GM18511 (cell line): ENCODE measurements around the gene R3HDM4.
"Not testable (repeated sequence)": the region's sequence is repeated elsewhere in the genome, so short reads cannot be mapped to it uniquely, and the experiment has no call there.

Experiments
- ATAC-seq: cut with Tn5 transposase; IDR thresholded peaks from one replicate; pipeline ENCODE4 v1.9.1; 2021; ENCODE audit warnings: mild to moderate bottlenecking, moderate library complexity; ENCODE audit not compliant: unreplicated experiment

Gene R3HDM4

DNA sequence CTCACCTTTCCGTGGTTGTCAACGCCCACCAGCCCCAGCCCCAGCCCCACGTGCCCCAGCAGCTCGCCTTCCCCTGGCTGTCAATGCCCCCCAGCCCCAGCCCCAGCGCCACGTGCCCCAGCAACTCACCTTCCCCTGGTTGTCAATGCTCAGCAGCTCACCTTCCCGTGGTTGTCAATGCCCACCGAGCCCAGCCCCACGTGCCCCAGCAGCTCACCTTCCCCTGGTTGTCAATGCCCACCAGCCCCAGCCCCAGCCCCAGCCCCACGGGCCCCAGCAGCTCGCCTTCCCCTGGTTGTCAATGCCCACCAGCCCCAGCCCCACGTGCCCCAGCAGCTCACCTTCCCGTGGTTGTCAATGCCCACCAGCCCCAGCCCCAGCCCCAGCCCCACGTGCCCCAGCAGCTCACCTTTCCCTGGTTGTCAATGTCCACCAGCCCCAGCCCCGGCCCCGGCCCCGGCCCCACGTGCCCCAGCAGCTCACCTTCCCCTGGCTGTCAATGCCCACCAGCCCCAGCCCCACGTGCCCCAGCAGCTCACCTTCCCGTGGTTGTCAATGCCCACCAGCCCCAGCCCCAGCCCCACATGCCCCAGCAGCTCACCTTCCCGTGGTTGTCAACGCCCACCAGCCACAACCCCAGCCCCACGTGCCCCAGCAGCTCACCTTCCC, 34.9 kb downstream of the R3HDM4 start:
- not testable (repeated sequence) for ATAC-seq

DNA sequence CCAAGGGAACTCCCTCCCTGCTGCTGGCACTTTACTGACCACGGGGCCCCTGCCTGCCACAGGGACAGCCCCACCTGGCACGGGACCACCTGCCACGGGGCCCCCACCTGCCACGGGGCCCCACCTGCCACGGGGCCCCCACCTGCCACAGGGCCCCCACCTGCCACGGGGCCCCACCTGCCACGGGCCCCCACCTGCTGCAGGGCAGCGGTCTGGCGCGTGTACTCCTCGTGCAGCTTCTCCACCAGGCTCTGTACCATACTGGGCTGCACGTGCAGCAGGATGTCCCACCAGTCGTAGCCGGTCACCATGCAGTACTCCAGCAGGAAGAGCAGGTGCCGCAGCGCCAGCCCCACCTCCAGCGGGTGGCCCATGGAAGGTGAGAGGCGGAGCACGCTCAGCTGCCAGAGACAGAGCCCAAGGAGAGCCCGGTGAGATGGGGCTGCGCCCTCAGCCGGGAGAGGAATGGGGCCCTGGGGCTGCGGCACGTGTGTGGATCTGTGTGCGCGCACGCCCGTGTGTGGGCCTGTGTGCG, 36.2 kb downstream of the R3HDM4 start:
- ATAC-seq, result no peak

DNA sequence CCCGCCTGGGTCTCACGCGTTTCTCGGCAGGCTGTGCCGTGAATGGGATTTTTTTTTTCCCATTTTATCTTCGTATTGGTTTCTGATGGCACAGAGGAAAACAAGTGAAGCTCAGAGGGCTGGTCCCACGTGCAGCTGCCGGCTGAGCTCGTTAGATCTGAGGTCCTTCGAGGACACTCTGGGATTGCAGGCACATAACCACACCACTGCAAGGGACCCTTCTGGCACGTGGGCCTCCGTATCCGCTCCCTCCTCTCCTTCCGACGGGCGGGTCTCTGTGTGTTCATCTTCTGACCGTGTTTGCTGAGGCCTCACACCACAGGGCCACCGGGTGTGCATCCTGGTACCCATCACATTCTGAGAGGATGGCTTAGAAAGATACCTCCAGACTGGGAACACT, 36.9 kb downstream of the R3HDM4 start:
- ATAC-seq, result no peak

DNA sequence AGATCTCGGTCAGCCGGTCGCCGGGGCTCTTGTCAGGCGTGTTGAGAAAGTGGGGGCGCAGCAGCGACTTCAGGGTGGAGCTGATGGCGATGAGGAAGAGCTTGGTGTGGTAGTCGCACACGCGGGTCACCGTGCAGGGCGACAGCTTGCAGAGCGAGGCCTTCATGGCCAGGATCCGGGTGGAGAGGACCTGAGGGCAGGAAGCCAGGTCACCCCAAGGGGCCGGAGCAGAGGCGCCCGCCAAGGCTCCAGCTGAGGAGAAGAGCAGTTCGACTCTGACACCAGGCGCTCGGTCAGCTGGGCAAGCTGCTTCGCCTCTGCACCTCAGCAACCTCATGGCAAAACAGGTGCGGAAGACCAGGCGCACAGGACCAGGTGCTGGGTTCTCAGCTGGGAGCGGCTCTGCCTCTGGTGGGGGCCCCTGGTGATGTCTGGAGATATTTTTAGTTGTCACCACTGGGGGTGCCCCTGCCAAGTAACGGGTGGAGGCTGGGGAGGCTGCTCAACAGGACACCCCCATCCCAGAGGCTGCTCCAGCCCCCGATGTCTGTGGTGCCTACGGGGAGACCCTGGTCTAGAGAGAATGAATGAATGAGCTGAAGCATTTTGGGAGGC, 37.6 kb downstream of the R3HDM4 start:
- ATAC-seq, result no peak

DNA sequence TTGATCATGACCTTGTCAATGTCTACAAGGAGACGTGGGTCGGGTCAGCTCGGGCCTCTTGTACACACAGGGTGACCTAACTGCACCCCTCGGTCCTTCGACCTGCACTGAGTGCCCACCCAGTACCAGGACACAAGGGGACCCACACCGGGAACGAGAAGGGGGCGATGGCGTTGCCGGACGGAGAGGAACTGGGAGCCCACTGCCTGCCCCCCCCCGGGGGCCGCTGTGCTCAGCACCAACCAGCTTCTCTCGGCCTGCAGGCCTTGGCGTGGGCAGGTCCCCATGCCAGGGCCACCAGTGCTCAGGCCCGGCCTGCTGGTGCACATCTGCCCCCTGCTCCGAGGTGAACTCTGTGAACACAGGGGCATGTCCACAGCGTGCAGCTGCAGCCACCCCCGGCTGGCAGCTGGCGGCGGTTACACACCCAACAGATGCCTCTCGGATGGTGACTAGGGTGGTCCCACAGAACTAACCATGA, 39.4 kb downstream of the R3HDM4 start:
- no peak for ATAC-seq

DNA sequence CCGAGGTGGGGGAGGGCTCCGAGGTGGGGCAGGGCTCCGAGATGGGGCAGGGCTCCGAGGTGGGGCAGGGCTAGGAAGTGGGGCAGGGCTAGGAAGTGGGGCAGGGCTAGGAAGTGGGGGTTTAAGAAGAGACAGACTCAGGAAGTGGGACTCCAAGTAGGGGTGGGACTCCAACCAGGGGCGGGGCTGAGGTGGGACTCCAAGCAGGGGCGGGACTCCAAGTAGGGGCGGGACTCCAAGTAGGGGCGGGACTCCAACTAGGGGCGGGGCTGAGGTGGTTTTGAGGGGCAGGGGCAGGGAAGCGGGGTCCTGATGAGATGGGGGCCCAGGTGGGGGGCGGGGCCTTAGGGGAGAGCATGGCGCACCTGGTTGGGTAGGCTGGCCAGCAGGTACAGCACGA, 39.9 kb downstream of the R3HDM4 start:
- ATAC-seq, result no peak

DNA sequence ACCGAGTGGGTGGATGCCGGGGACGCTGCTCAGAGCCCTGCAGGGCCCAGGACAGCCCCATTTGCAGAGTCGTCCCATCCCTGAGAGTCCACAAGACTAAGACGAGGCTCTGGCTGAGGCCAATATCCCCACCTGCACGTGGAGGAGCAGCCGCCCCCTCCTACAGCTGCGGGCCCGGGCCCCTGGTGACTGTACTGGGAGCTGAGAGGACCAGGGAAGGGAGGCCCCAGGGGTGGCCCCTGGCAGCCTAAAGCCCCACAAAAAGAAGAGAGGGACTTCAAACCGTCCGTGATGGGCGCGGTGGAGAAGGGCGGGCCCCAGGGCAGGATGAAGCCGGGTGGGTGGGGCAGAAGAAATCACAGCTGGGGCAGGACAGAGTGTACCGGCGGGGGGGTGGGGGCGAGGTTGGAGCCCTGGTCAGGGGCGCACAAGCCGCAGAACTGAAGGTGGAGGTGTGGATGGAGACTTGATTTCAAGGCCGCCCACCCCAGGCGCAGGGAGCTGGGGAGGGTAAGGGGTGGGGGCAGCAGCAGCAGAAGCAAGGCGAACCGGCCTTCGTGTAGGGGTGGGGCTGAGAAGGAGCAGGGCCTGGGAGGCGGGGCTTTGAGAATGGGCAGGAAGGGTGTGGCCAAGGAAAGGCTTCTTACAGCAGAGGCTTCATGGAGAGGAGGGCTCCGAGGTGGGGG, 40.6 kb downstream of the R3HDM4 start:
- ATAC-seq, result peak; percentile 49

DNA sequence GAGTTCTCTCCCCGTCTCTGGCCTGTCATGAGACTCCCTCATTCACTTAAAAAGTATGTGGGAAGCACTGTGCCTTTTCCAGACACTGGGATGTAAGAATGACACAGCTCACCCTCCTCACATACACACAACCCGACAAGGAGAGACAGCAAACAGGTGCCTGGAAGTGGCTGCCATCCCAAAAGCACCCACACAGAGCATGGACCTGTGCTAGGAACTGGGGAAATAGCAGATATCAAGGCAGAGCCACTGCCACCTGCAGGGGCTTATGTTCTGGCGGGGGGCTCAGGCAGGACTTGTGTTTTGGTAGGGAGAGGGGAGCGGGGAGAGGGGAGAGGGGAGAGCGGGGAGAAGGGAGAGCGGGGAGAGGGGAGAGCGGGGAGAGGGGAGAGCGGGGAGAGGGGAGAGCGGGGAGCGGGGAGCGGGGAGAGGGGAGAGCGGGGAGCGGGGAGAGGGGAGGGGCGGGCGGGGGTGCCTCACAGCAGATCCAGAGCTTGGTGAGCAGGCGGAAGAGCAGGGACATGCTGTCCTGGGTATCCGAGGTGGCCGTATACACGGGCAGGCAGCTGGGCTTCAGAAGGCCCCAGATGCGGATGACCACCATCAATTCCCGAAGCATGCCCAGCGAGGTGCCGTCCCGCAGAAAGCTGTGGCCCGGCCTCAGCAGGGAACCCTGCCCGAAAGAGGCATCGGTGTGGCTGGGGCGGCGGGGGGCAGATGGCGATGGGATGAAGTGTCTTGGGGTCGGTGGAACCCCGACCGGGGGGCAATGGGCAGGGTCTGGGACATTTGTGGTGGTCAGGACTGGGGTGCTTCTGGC, 41.4 kb downstream of the R3HDM4 start:
- no peak for ATAC-seq

DNA sequence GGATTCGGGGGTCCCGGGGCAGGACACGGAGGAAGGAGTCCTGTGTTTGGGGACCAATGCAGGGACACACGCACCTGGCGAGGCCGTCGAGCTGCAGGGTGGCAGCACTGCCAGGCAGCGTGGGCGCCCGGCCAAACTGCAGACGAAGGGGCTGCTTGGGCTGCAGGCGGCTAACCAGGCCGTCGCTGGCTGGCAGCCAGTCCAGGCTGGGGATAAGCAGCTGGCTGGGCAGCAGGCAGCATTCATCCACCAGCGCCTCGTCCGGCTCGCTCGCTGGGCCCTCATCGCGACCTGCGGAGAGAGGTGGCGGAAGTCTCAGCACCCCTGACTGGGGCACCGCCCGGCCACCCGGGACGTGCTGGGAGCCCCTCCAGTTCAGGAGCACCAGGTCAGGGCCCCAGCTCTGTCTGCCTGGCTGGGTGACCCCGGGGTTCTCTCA, 42.0 kb downstream of the R3HDM4 start:
- no peak for ATAC-seq

DNA sequence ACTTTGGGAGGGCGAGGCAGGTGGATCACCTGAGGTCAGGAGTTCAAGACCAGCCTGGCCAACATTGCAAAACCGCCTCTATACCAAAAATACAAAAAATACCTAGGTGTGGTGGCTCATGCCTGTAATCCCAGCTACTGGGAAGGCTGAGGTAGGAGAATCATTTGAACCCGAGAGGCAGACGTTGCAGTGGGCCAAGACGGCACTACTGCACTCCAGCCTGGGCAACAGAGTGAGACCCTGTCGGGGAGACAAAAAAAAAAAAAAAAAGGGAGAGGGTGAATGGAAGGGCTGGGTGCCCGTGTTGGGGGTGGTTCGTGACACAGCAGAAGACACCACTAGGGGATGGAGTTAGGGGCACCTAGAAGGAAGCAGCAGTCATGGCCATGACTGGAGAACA, 42.7 kb downstream of the R3HDM4 start:
- no peak for ATAC-seq

DNA sequence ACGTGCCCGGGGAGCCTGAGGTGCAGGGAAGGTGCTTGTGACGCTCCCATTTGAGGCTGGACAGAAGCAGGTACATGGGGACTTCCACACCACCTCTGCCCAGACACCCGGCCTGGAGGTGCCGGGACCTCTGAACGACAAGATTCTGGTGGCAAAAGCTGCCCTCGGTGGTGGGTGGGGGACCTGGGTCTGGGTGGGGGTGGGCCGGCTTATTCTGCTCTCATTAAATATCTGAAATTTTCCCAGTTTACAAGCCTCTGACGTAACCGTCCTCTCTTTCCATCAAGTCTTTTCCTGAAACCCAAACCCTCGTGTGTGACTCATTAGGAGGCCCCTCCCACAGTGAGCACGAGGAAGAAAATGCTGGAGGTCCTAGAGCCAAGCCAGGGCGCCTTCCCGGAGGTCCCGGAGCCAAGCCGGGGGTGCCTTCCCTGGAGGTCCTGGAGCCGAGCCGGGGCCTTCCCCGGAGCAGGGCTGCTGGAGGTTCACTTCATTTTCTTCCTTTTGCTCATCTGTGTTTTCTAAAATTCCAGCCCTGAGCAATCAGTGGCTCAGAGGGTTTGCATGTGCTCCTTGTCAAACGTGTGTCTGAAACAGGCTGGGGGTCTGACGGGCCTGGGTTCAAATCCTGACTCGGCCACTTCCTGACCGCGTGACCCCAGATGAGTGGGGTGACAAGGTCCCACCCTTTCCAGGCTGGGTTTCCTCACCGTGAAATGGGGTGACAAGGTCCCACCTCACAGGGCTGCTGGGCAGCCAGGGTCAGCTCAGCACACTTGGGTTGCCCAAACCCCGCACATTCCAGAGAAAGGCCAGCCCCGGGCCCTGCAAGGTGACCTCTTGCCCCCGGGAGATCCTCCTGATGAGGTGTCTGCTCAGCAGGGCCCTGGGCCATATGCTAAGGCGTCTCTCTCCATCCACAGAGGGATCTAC, 43.5 kb downstream of the R3HDM4 start:
- ATAC-seq, result no peak

DNA sequence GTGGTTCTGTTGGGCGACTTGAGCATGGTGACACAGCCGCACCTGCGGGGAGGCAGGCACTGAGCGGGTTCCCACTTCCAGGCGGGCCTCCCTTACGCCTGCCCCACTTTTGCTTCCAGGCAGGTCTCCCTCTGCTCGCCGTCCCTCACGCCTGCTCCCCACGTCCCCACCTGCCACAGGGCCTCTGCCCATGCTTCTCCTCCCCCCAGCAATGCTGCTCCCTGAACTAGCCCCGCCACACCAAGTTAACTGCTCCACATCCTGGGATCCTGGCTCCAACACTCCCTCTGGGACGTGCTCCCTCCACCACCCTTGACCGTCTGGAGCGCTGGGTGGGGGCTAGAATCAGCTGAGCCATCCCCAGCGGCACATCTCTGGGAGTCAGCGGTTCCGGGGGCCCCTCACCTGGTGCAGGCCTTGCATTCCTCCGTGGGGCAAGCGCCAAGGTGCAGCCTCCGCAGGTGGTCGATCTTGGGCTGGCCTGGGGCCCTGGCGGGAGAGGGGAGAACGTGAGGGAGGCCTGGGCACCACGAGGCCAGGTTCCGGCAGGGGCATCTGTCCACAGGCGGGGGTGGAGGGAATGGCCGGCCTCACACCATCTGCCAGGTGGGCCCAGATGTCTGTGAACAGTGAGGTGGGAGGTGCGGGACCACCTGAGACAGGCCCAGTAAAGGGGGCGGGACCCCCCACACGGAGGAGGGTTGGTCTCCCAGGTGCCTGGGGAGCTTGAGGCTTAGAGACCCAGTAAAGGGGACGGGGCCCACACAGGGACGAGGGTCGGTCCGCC, 44.4 kb downstream of the R3HDM4 start:
- ATAC-seq, result no peak

DNA sequence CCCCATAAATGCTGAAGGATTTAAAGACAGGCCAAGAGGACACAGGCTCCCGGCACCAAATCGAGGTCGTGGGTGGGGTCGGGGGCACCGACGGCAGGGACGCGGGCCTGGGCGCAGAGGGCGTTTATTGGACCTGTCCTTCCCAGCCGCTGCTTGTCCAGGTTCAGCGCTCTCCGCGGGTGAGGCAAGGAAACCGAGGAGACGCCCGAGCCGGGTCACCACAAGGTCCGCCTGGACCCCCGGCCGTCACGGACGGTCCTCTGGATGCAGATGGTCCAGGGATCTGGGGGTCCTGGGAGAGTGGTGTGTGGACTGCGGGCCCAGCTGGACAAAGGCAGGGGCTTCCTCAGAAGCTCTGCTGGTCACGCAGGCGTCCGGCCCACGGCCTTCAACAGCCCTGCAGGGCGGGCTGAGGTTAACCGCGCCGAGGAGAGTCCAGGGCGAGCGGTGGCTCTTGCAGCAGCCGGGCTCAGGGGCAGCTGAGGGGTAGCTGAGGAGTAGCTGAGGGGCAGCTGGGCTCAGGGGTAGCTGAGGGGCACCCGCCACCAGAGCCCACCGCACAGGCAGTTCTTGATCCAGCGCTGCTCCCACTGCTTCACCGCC, 45.1 kb downstream of the R3HDM4 start:
- no peak for ATAC-seq

DNA sequence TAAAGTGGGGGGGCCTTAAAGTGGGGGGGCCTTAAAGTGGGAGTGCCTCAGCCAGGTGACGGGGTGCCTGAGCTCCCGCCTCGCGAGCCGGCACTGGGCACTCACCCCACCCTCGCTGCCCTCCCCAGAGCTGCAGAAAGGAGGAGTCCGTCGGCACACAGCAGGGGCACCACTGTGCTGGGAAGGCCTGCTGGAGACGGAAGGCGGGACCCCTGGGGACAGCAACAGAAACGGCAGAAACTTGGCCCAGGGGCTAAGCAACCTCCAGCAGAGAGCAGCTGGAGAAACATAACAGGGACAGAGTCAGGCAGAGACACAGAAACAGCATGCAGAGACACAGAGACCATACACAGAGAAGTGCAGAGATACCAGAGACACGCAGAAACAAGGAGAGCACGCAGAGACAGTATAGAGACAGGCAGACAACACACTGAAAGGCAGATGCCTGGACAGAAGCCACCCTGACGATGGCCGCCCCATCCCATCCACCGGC, 45.7 kb downstream of the R3HDM4 start:
- no peak for ATAC-seq

DNA sequence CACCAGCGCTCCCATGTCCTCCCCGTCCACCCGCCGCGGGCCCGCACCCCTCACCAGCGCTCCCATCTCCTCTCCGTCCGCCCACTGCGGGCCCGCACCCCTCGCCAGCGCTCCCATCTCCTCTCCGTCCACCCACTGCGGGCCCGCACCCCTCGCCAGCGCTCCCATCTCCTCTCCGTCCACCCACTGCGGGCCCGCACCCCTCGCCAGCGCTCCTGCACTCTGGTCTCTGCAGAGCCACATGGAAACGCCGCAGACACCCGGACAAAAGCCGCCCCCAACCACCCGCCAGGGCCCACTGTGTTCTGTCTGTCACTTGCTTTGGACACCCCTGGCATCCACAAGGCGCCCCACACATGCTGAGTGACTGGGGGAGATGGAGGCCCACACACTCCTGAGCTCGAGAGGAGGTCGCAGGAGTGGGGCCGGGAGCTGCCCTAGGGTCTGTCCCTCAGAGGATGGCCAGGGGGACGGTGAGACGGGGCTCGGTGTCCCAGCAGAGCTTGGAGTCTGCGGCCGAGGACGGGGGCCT, 46.2 kb downstream of the R3HDM4 start:
- ATAC-seq, result no peak

DNA sequence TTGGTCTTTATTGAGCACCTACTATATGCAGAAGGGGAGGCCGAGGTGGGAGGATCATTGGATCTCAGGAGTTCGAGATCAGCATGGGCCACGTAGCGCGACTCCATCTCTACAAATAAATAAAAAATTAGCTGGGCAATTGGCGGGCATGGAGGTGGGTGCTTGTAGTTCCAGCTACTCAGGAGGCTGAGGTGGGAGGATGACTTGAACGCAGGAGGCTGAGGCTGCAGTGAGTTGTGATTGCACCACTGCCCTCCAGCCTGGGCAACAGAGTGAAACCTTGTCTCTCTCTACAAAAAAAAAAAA, 49.8 kb downstream of the R3HDM4 start:
- no peak for ATAC-seq

DNA sequence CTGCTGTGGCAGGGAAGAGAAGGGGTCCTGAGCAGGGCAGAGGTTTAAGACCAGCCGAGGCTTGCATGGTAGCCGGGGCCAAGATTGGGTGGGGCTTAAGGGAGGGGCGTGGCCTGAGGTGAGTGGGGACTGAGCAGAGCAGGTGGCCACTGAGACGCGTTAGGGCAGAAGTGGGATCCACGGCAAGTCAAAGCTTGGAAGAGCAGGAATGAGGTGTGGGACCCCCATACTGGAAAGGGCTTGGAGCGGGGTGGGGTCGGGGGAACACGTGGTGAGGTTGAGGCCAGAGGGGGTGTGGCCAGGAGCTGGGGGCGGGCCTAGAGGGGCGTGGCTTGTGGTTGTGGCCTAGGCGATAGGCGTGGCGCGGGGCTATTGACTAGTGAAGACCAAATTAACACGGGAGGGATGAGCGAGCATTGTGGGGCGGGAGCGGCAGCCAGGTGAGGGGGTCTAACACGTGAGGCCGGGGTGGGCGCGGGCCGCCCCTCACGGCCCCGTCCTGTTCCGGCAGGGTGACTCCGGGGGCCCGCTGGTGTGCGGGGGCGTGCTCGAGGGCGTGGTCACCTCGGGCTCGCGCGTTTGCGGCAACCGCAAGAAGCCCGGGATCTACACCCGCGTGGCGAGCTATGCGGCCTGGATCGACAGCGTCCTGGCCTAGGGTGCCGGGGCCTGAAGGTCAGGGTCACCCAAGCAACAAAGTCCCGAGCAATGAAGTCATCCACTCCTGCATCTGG, 50.3 kb downstream of the R3HDM4 start:
- no peak for ATAC-seq
